Bone marrow (tissue), 2 donors: Measurements from ENCODE around the gene DYNC2H1.
"Not testable (repeated sequence)": the region's sequence is repeated elsewhere in the genome, so short reads cannot be mapped to it uniquely, and the experiment has no call there.

Experiments
- DNase-seq, 2 donors: peaks; one replicate each; lab custom pipeline; 2025; lab: John Stamatoyannopoulos, UW

DYNC2H1 gene

GRCh38 chr11:103114836-103115235 lies 5.6 kb downstream of the DYNC2H1 start:
- no peak for DNase-seq

GRCh38 chr11:103125462-103125861 lies 16.2 kb downstream of the DYNC2H1 start:
- DNase-seq = no peak

DNA sequence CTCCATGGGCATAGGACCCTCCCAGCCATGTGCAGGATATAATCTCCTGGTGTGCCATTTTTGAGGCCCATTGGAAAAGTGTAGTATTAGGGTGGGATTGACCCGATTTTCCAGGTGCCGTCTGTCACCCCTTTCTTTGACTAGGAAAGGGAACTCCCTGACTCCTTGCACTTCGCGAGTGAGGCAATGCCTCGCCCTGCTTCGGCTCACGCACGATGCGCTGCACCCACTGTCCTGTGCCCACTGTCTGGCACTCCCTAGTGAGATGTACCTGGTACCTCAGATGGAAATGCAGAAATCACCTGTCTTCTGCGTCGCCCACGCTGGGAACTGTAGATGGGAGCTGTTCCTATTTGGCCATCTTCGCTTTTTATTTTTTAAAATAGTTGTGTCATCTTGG lies 32.8 kb downstream of the DYNC2H1 start:
- not testable (repeated sequence) for DNase-seq

DNA sequence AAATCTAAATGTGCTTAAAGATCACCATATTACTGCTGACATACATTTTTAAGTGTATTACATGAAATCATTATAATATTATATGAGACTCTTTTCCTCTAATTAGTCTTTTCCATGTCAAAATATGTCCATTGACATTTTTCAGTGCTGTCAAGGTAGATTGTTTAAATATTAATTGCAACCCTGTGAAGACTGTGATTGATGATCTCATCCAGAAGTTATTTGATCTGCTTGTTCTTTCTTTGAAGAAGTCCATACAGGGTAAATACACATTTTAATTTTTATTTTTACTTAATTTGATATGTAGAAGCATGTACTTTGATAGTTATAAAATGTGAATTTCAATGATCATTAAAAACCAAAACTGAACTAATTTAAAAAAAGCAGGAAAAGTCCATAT lies 38.4 kb downstream of the DYNC2H1 start:
- DNase-seq = no peak

DNA sequence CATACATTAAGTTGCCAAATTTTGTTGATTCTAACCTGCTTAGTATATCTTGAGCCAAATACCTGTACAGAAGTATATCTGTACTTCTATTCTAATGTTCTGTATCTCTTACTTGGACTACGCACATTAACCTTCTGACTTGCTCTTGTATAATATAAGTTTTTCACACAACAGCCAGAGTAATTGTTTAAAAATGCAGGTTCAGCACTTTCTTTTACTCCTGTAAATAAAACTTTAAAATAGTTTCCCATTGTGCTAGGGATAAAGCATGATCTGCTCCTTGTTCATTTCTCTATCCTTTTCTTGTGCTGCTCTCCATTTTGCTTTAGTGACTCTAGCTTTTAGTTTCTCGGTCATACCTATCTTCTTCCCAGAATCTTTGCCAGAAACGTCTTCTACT lies 48.3 kb downstream of the DYNC2H1 start:
- no peak for DNase-seq

GRCh38 chr11:103164093-103164796 lies 55.0 kb downstream of the DYNC2H1 start:
- no peak for DNase-seq

DNA sequence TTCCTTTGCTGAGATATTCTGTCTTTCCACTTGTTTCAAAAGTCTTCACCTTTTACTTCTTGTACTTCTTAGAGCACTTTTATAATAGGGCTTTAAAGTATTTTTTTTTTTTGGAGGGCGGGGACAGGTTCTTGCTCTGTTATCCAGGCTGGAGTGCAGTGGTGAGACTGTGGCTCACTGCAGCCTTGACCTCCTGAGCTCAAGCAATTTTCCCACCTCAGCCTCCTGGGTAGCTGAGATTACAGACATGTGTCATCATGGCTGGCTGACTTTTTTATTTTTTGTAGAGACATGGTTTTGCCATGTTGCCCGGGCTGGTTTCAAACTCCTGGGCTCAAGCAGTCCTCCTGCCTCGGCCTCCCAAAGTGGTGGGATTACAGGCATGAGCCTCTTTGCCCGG lies 57.9 kb downstream of the DYNC2H1 start:
- DNase-seq = no peak

DNA sequence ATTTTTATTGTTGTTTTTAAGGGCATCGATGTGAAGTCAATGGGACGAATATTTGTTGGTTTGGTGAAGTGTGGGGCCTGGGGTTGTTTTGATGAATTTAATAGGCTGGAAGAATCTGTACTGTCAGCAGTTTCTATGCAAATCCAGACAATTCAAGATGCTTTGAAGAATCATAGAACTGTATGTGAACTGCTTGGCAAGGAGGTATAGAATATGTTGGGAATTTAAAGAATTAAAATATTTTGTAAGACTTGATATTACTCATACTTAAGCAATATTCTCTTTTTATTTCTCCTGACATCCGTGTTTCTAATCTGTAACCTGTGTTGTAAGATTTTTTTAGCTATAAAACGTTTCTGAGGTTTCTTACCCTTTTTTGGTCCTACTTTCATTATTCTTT lies 61.6 kb downstream of the DYNC2H1 start:
- no peak for DNase-seq

- no peak for DNase-seq
These were observed 66.4 kb downstream of the DYNC2H1 start for GRCh38 chr11:103175461-103176129.

GRCh38 chr11:103183981-103184611 lies 74.9 kb downstream of the DYNC2H1 start:
- DNase-seq = no peak

DNA sequence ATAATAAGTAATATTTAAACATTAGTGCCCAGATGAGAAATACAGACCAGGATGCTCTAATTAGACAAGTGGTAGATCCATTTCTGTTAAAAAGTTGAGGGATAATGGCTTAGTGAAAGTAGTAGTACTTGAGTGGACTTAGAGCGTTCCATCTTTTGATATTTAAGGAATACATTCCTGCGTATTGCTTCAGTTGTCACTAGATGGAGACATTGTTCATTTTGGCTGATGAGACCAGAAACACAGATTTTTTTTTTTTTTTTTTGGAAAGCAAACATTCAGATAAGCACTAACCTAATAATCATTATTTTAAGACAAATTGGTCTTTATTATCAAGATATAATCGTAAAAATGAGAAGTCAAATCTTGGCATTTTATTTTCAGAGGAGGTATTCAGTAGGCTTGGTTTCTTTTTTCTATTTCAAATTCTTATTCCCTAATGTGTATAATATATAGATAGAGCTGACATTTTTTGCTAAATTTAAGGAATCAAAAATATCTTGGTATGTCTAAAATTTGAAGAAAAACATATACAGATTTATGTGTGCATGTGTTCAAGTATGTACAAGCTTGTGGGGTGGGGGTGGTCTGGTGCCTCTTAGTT lies 92.9 kb downstream of the DYNC2H1 start:
- DNase-seq = no peak

DNA sequence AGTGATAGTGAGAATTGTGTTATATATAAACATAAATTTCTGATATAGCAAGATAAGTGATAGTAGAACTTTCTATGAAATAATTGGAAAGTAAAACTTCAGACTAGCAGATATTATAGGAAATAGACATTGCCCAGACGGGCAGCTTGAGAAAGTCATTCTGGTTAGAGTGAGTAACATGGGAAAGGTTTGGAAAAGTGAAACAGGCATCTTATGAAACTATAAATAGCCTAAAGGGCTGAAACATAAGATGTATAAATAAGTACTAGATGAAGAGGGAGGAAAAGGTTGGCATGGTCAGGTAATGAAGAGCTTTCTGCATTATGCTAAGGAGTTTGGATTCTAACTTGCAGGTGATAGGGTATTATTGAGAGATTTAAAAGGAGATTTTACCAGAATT lies 101.3 kb downstream of the DYNC2H1 start:
- no peak for DNase-seq

- DNase-seq = no peak
These were observed 106.6 kb downstream of the DYNC2H1 start for GRCh38 chr11:103215812-103216211.

GRCh38 chr11:103220133-103220532 lies 110.9 kb downstream of the DYNC2H1 start:
- no peak for DNase-seq

- DNase-seq = no peak
These were observed 113.6 kb downstream of the DYNC2H1 start for GRCh38 chr11:103222806-103223205.

DNA sequence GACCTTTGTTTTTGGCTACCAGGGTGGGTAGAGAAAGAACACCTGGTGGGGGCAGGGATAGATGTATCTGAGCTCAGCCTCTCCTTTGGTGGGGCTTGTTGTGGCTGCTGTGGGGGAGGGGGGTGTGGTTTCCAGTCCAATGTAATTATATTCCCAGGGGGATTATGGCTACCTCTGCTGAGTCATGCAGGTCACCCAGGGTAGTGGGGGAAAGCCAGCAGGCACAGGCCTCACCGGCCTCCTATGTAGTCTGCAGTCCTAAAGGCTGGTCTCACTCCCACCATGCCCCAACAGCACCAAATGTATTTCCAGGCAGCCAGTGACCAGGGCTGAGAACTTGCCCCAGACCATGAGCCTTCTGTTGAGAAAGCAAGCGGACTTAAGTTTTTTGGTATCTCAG lies 119.6 kb downstream of the DYNC2H1 start:
- no peak for DNase-seq

GRCh38 chr11:103234974-103235373 lies 125.7 kb downstream of the DYNC2H1 start:
- DNase-seq = no peak

DNA sequence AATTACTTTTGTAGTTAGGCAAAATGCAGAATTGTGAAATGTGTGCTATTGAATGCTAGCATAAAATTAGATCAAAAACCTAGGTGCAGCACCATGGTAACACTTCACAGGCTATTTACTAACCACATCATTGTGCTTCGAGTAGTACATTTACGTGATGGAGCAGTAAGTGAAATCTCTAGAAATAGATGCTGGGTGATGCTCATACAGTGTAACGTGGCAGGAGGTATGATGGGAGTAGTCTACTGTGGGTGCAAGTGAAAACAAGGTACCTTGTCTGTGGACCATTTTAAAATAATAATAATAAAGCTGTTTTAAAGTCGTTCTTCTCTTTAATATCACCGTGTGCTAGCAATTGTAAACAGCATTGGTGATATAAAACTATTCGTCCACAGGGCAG lies 132.3 kb downstream of the DYNC2H1 start:
- DNase-seq = no peak

DNA sequence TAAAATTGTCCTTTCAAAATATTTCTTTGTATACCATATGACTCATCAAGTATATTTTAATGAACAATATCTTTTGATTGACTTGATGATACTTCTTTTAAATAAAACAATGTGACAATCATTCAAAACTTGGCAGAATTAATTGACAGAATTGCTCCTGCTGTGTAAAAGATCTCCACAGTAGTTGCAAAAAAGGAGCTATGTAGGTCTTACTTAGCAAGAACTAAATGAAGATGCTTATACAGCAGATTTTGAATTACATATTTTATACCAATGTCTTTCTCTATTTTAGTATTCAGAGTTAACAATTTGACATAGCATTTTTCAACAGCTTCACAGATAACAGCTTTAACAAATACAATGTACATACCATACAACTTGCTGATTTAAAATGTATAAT lies 144.9 kb downstream of the DYNC2H1 start:
- DNase-seq = no peak

- DNase-seq = no peak
These were observed 148.1 kb downstream of the DYNC2H1 start for GRCh38 chr11:103257360-103257759.

GRCh38 chr11:103266167-103266831 lies 157.1 kb downstream of the DYNC2H1 start:
- no peak for DNase-seq

DNA sequence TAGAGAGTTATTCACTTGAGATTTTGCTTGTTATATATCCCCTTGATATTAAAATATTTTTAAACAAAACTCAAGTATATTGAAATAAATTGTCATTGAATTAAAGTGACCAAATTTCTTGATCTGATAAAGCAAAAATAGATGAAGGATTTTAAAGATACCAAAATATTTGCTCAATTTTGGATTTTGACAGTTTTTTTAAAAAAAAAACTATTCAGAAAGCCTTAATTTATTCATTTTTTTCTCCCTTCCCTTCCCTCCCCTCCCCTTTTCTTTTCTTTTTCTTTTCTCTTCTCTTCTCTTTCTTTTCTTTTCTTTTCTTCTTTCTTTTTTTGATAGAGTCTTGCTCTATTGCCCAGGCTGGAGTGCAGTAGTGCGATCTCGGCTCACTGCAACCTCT lies 163.7 kb downstream of the DYNC2H1 start:
- no peak for DNase-seq
